Gastrocnemius medialis (tissue), 4 donors: Measurements from ENCODE around the gene XXYLT1.

Experiments used
- CTCF ChIP-seq, 5 experiments: fragments of 450-650 bp in 3 of 5; fragments of 200-600 bp in 2 of 5; sonication (generic) in 2 of 5; IDR thresholded peaks in 4 of 5; conservative IDR thresholded peaks in 1 of 5; 1 replicate in 4 of 5; 2 replicates in 1 of 5; pipeline ENCODE4 v1.5.1; 2016 to 2019; ENCODE audit warnings: antibody characterized with exemption in 5 of 5, mild to moderate bottlenecking in 3 of 5, moderate library complexity in 3 of 5
- POLR2A ChIP-seq, 2 donors: fragments of 450-650 bp; IDR thresholded peaks; one replicate each; pipeline ENCODE4 v1.6.1; 2017; ENCODE audit warnings: antibody characterized with exemption in 2 of 2, mild to moderate bottlenecking in 2 of 2, moderate library complexity in 2 of 2

DNA sequence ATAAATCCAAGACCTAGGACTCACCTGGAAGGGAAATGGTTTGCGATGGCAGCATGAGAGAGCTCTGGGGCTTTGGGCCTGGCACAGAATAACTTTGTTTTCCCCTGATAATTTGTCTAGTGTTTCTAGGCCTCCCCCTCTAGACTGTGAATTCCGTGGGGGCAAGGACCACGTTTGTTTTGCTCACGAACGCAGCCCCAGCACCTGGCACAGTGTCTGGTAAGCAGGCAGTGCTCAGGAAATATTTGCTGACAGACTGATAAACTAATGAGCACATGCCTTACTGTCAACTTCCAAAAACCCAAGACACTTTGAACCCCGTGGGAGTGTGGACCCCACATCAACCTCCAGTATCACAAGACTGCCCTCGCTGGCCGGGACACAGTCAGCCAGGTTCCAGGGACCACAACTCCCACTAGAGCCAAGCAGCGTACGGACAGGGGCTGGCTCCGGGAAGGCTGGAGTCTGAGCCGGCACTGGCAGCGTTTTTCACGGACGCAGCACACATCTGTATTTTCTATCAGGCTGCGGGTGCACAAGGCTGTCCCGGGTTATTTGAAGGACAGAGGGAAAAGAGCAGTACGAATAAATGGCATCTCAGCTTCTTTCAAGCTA, 146.5 kb downstream of the XXYLT1 start:
- TF ChIP-seq CTCF (IDR thresholded peaks at IDR 0.05 in 4 of 5, conservative IDR thresholded peaks at IDR 0.05 in 1 of 5) (no peak), POLR2A (IDR thresholded peaks at IDR 0.05) (no peak)
